ENCODE measurements around the gene SVEP1.
"Not testable (repeated sequence)": the region's sequence is repeated elsewhere in the genome, so short reads cannot be mapped to it uniquely, and the experiment has no call there.

SVEP1 gene

GRCh38 chr9:110578575-110579033, 937 bp downstream of the SVEP1 start:
- DNase-seq, result no peak

- DNase-seq, result no peak
Observed at GRCh38 chr9:110575945-110576344, 3.6 kb downstream of the SVEP1 start.

- no peak for DNase-seq
Observed at GRCh38 chr9:110575169-110575568, 4.4 kb downstream of the SVEP1 start.

GRCh38 chr9:110573305-110573704, 6.2 kb downstream of the SVEP1 start:
- DNase-seq, result no peak

GRCh38 chr9:110571801-110572483, 7.6 kb downstream of the SVEP1 start:
- no peak for DNase-seq

- no peak for DNase-seq
Observed at GRCh38 chr9:110566156-110566555, 13.4 kb downstream of the SVEP1 start.

GRCh38 chr9:110561826-110562225, 17.7 kb downstream of the SVEP1 start:
- no peak for DNase-seq

- no peak for DNase-seq
Observed at GRCh38 chr9:110559869-110560268, 19.7 kb downstream of the SVEP1 start.

- no peak for DNase-seq
Observed at GRCh38 chr9:110555551-110556331, 23.8 kb downstream of the SVEP1 start.

- no peak for DNase-seq
Observed at GRCh38 chr9:110546411-110546871, 33.1 kb downstream of the SVEP1 start.

GRCh38 chr9:110545705-110546104, 33.8 kb downstream of the SVEP1 start:
- DNase-seq, result no peak

- no peak for DNase-seq
Observed at GRCh38 chr9:110543631-110544051, 35.9 kb downstream of the SVEP1 start.

GRCh38 chr9:110541950-110542349, 37.6 kb downstream of the SVEP1 start:
- DNase-seq, result no peak

GRCh38 chr9:110538647-110539041, 40.9 kb downstream of the SVEP1 start:
- no peak for DNase-seq

- no peak for DNase-seq
Observed at GRCh38 chr9:110537841-110538646, 41.5 kb downstream of the SVEP1 start.

GRCh38 chr9:110536822-110537221, 42.7 kb downstream of the SVEP1 start:
- DNase-seq, result no peak

GRCh38 chr9:110534162-110534561, 45.4 kb downstream of the SVEP1 start:
- DNase-seq, result not testable (repeated sequence)

- no peak for DNase-seq
Observed at GRCh38 chr9:110532908-110533665, 46.5 kb downstream of the SVEP1 start.

- DNase-seq, result no peak
Observed at GRCh38 chr9:110531776-110532175, 47.8 kb downstream of the SVEP1 start.

- not testable (repeated sequence) for DNase-seq
Observed at GRCh38 chr9:110531241-110531640, 48.3 kb downstream of the SVEP1 start.

- DNase-seq, result no peak
Observed at GRCh38 chr9:110528645-110529044, 50.9 kb downstream of the SVEP1 start.

- DNase-seq, result no peak
Observed at GRCh38 chr9:110526426-110526825, 53.1 kb downstream of the SVEP1 start.

All from effector CD8-positive, alpha-beta T cell (primary cell).